Fibroblast of lung (primary cell): ENCODE results near the gene JADE2. TPM values are rescaled to one million over a fixed set of nuclear protein-coding genes. Genes with fewer than 3 reads are reported as not detected.

Experiments used
- DNase-seq, 2 donors: peaks; one replicate each; pipeline versions ENCODE4 v3.0.0 to v3.0.0-alpha.2; 2010; ENCODE audit warnings: low read depth in 2 of 2
- H2AFZ ChIP-seq: 2 replicates; pipeline ENCODE4 v1.5.1; 2012; ENCODE audit warnings: low read length, control low read depth, inconsistent platforms
- H3K27ac ChIP-seq: 2 replicates; pipeline ENCODE4 v1.5.1; 2011; ENCODE audit warnings: low read length, control low read depth; ENCODE audit not compliant: insufficient read depth
- H3K27me3 ChIP-seq: 2 replicates; pipeline ENCODE4 v1.5.1; 2011; ENCODE audit warnings: mild to moderate bottlenecking, low read length; ENCODE audit not compliant: control insufficient read depth, insufficient read depth
- H3K36me3 ChIP-seq: 2 replicates; pipeline ENCODE4 v1.5.1; 2011; ENCODE audit warnings: low read length; ENCODE audit not compliant: control insufficient read depth, insufficient read depth
- H3K4me1 ChIP-seq: 2 replicates; pipeline ENCODE4 v1.5.1; 2011; ENCODE audit warnings: low read length; ENCODE audit not compliant: control insufficient read depth, insufficient read depth; ENCODE audit errors: extremely low read depth
- H3K4me2 ChIP-seq: 2 replicates; pipeline ENCODE4 v1.5.1; 2011; ENCODE audit warnings: low read length, control low read depth; ENCODE audit not compliant: insufficient read depth; ENCODE audit errors: extremely low read depth
- H3K4me3 ChIP-seq, 4 experiments: fragments of 200-600 bp in 1 of 4; sonication (generic) in 1 of 4; replicated peaks in 1 of 4; 2 replicates each; pipeline ENCODE4 v1.5.1; 2011 to 2016; ENCODE audit warnings: low read length in 4 of 4, low read depth in 3 of 4, mild to moderate bottlenecking in 3 of 4, control low read depth in 2 of 4, inconsistent platforms in 1 of 4, mixed read lengths in 1 of 4; ENCODE audit not compliant: insufficient read depth in 1 of 4; ENCODE audit errors: control extremely low read depth in 1 of 4
- H3K79me2 ChIP-seq: 2 replicates; pipeline ENCODE4 v1.5.1; 2012; ENCODE audit warnings: mild to moderate bottlenecking, low read length, inconsistent platforms; ENCODE audit not compliant: control insufficient read depth, insufficient read depth
- H3K9ac ChIP-seq: 2 replicates; pipeline ENCODE4 v1.5.1; 2011; ENCODE audit warnings: mild to moderate bottlenecking, low read length, control low read depth; ENCODE audit not compliant: insufficient read depth
- H3K9me3 ChIP-seq: 2 replicates; pipeline ENCODE4 v1.5.1; 2012; ENCODE audit warnings: low read depth, low read length; ENCODE audit not compliant: control insufficient read depth, insufficient read depth
- H4K20me1 ChIP-seq: 2 replicates; pipeline ENCODE4 v1.5.1; 2011; ENCODE audit warnings: low read length; ENCODE audit not compliant: control insufficient read depth, insufficient read depth; ENCODE audit errors: extremely low read depth
- CTCF ChIP-seq, 2 donors: IDR thresholded peaks in 1 of 2; conservative IDR thresholded peaks in 1 of 2; 1 replicate in 1 of 2; 2 replicates in 1 of 2; pipeline ENCODE4 v1.5.1; 2011 to 2012; ENCODE audit warnings: low read length in 2 of 2, control low read depth in 1 of 2, inconsistent platforms in 1 of 2, low read depth in 1 of 2, mild to moderate bottlenecking in 1 of 2
- EZH2 ChIP-seq: IDR thresholded peaks from 2 replicates; pipeline ENCODE4 v1.5.1; 2012; ENCODE audit warnings: low read length, control low read depth, mild to moderate bottlenecking; ENCODE audit errors: missing control alignments
- polyA plus RNA-seq, 2 donors: library from polyadenylated mRNA; depleted of rRNA in 1 of 2; stranded (reverse) in 1 of 2; unstranded in 1 of 2; fragments of >200 nt; gene quantifications; 2 replicates each; pipeline ENCODE4 v1.2.1, GENCODE V29; 2011 to 2012; ENCODE audit warnings: missing spikeins in 1 of 2
- total RNA-seq: library from RNA; depleted of rRNA; stranded (reverse); fragments of >200 nt; gene quantifications from 2 replicates; pipeline ENCODE4 v1.2.1, GENCODE V29; 2014

JADE2 gene
- total and polyA plus RNA-seq, 2 donors (not counting 1 experiment from before 2014, with no cell fraction given), result 10.0 to 45.9 TPM

- H3K4me2 ChIP-seq, result peak overlapping the region; percentile 46
- DNase-seq, result peak in 1 of 2 donors; percentile 88
- H3K4me3 ChIP-seq, result peak overlapping the region in 1 of 4 experiments; percentile 2
- no peaks in the 10 kb centered on the region for H4K20me1 ChIP-seq
- TF ChIP-seq EZH2 (no peak), CTCF (conservative IDR thresholded peaks at IDR 0.05 in 1 of 2, IDR thresholded peaks at IDR 0.05 in 1 of 2; ENCODE audit: low read depth in 1 of 2, low read length in 2 of 2) (no peak)
- H3K27ac ChIP-seq, result peak overlapping the region; percentile 60
- no peaks in the 10 kb centered on the region for H3K27me3 ChIP-seq
- no peak overlapping the region for H3K9ac ChIP-seq
- H3K79me2 ChIP-seq, result peaks cover 74% of the 10 kb centered on the region
- H2AFZ ChIP-seq, result no peak overlapping the region
- H3K36me3 ChIP-seq, result no peaks in the 10 kb centered on the region
- no peaks in the 10 kb centered on the region for H3K9me3 ChIP-seq
- peaks cover 23% of the 10 kb centered on the region for H3K4me1 ChIP-seq
Observed at GRCh38 chr5:134530301-134531077, 5.0 kb downstream of the JADE2 start.

- Histone ChIP-seq H3K36me3 (peaks cover 9% of the 10 kb centered on the region), H3K4me2 (no peak overlapping the region), H3K4me1 (peaks cover 19% of the 10 kb centered on the region), H3K4me3 (no peak overlapping the region), H3K79me2 (peaks cover 69% of the 10 kb centered on the region), H3K27me3 (no peaks in the 10 kb centered on the region), H3K27ac (no peak overlapping the region), H4K20me1 (no peaks in the 10 kb centered on the region), H2AFZ (no peak overlapping the region), H3K9ac (no peak overlapping the region), H3K9me3 (no peaks in the 10 kb centered on the region)
- DNase-seq, result no peak
- no peak for TF ChIP-seq CTCF (conservative IDR thresholded peaks at IDR 0.05 in 1 of 2, IDR thresholded peaks at IDR 0.05 in 1 of 2; ENCODE audit: low read depth in 1 of 2, low read length in 2 of 2)
- TF ChIP-seq EZH2, result no peak
Observed at GRCh38 chr5:134533115-134533815, 7.8 kb downstream of the JADE2 start.

GRCh38 chr5:134534058-134534725 lies 8.7 kb downstream of the JADE2 start:
- no peaks in the 10 kb centered on the region for H3K9me3 ChIP-seq
- no peak overlapping the region for H3K27ac ChIP-seq
- no peak overlapping the region for H2AFZ ChIP-seq
- TF ChIP-seq EZH2, result no peak
- TF ChIP-seq CTCF (conservative IDR thresholded peaks at IDR 0.05 in 1 of 2, IDR thresholded peaks at IDR 0.05 in 1 of 2; ENCODE audit: low read depth in 1 of 2, low read length in 2 of 2), result no peak
- H4K20me1 ChIP-seq, result no peaks in the 10 kb centered on the region
- no peak overlapping the region for H3K4me2 ChIP-seq
- no peak for DNase-seq
- no peak overlapping the region for H3K4me3 ChIP-seq
- H3K79me2 ChIP-seq, result peaks cover 60% of the 10 kb centered on the region
- no peaks in the 10 kb centered on the region for H3K27me3 ChIP-seq
- H3K36me3 ChIP-seq, result peaks cover 13% of the 10 kb centered on the region
- H3K9ac ChIP-seq, result no peak overlapping the region
- H3K4me1 ChIP-seq, result peaks cover 19% of the 10 kb centered on the region
